ENCODE results near the gene RRAD.

DNA sequence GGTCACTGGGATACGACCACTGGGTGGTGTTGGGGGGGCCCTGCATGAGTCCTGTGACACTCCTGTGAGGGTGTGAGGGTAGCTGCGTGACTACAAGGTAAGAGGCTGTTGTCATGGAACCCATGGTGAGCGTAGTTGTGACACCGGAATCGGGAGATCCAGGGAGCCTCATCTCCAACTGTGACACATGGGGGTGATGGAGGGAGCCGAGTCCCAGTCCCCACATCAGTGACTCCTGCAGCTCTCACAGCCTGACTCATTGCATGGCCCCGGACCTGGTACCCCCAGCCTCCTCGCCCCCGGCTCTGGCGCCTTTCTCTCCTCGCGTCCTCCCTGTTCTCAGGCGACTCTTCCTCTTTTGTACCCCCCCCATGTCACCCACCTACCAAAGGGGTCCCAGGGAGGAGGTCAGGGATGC, 20.9 kb downstream of the RRAD start:
- TF ChIP-seq POLR2AphosphoS5 (IDR thresholded peaks at IDR 0.05; ENCODE audit: borderline replicate concordance, low read depth, low read length) (no peak), EZH2 (IDR thresholded peaks at IDR 0.05) (no peak), FOXP2 (optimal IDR thresholded peaks at IDR 0.05; ENCODE audit: control extremely low read depth, extremely low read length, insufficient read depth) (no peak)

Measured in SK-N-MC (cell line).